Muscle layer of duodenum (tissue), 2 donors: Measurements from ENCODE around the gene TBC1D22A.

Source experiments
- H3K27ac ChIP-seq: one replicate; pipeline ENCODE4 v1.7.0; 2013; ENCODE audit warnings: mild to moderate bottlenecking, low read length
- H3K27me3 ChIP-seq: one replicate; pipeline ENCODE4 v1.7.0; 2013; ENCODE audit warnings: low read depth, mild to moderate bottlenecking, control low read depth, low read length
- H3K36me3 ChIP-seq, 2 donors: one replicate each; pipeline ENCODE4 v1.7.0; 2013; ENCODE audit warnings: low read length in 2 of 2, control low read depth in 1 of 2, mild to moderate bottlenecking in 1 of 2; ENCODE audit not compliant: insufficient read depth in 2 of 2, control insufficient read depth in 1 of 2
- H3K4me1 ChIP-seq, 2 donors: one replicate each; pipeline ENCODE4 v1.7.0; 2013; ENCODE audit warnings: low read length in 2 of 2, mild to moderate bottlenecking in 2 of 2, control low read depth in 1 of 2, moderate library complexity in 1 of 2; ENCODE audit not compliant: insufficient read depth in 2 of 2, control insufficient read depth in 1 of 2
- H3K4me3 ChIP-seq, 2 donors: one replicate each; pipeline ENCODE4 v1.7.0; 2013; ENCODE audit warnings: low read length in 2 of 2, low read depth in 1 of 2, mild to moderate bottlenecking in 1 of 2
- H3K9me3 ChIP-seq, 2 donors: one replicate each; pipeline ENCODE4 v1.7.0; 2013; ENCODE audit warnings: low read length in 2 of 2, control low read depth in 1 of 2, mild to moderate bottlenecking in 1 of 2; ENCODE audit not compliant: control insufficient read depth in 1 of 2
- donor health status: healthy.

TBC1D22A gene

GRCh38 chr22:47120399-47120798, 357.9 kb downstream of the TBC1D22A start:
- H3K4me1 ChIP-seq: no peaks in the 10 kb centered on the region
- H3K4me3 ChIP-seq: no peak overlapping the region

GRCh38 chr22:47121791-47122190, 359.3 kb downstream of the TBC1D22A start:
- no peaks in the 10 kb centered on the region for H3K36me3 ChIP-seq
- H3K4me3 ChIP-seq: no peak overlapping the region
- H3K27ac ChIP-seq: no peak overlapping the region

More at GRCh38 chr22:47120399-47120798, 357.9 kb downstream of the TBC1D22A start:
- no peak overlapping the region for H3K27ac ChIP-seq
- H3K36me3 ChIP-seq: no peaks in the 10 kb centered on the region
- no peaks in the 10 kb centered on the region for H3K27me3 ChIP-seq
- H3K9me3 ChIP-seq: no peaks in the 10 kb centered on the region

GRCh38 chr22:47122441-47123000, 360.1 kb downstream of the TBC1D22A start:
- Histone ChIP-seq H3K27me3 (no peaks in the 10 kb centered on the region), H3K9me3 (no peaks in the 10 kb centered on the region), H3K4me1 (no peaks in the 10 kb centered on the region), H3K36me3 (no peaks in the 10 kb centered on the region), H3K27ac (no peak overlapping the region), H3K4me3 (no peak overlapping the region)

More at GRCh38 chr22:47121791-47122190, 359.3 kb downstream of the TBC1D22A start:
- no peaks in the 10 kb centered on the region for H3K9me3 ChIP-seq
- no peaks in the 10 kb centered on the region for H3K4me1 ChIP-seq
- H3K27me3 ChIP-seq: no peaks in the 10 kb centered on the region

- no peak overlapping the region for H3K27ac ChIP-seq
- no peaks in the 10 kb centered on the region for H3K9me3 ChIP-seq
- no peaks in the 10 kb centered on the region for H3K4me1 ChIP-seq
- no peaks in the 10 kb centered on the region for H3K27me3 ChIP-seq
- no peak overlapping the region for H3K4me3 ChIP-seq
- H3K36me3 ChIP-seq: no peaks in the 10 kb centered on the region
Observed at GRCh38 chr22:47123006-47123826, 360.8 kb downstream of the TBC1D22A start.

- Histone ChIP-seq H3K4me3 (no peak overlapping the region), H3K27ac (no peak overlapping the region), H3K9me3 (no peaks in the 10 kb centered on the region), H3K36me3 (no peaks in the 10 kb centered on the region), H3K27me3 (no peaks in the 10 kb centered on the region), H3K4me1 (no peaks in the 10 kb centered on the region)
Observed at GRCh38 chr22:47123827-47124442, 361.5 kb downstream of the TBC1D22A start.

GRCh38 chr22:47124451-47124881, 362.0 kb downstream of the TBC1D22A start:
- Histone ChIP-seq H3K9me3 (no peaks in the 10 kb centered on the region), H3K27me3 (no peaks in the 10 kb centered on the region), H3K27ac (no peak overlapping the region), H3K4me1 (no peaks in the 10 kb centered on the region), H3K4me3 (no peak overlapping the region), H3K36me3 (no peaks in the 10 kb centered on the region)

GRCh38 chr22:47124961-47125360, 362.5 kb downstream of the TBC1D22A start:
- H3K9me3 ChIP-seq: no peaks in the 10 kb centered on the region
- H3K4me3 ChIP-seq: no peak overlapping the region
- no peaks in the 10 kb centered on the region for H3K27me3 ChIP-seq
- no peaks in the 10 kb centered on the region for H3K36me3 ChIP-seq
- no peak overlapping the region for H3K27ac ChIP-seq
- H3K4me1 ChIP-seq: no peaks in the 10 kb centered on the region

- Histone ChIP-seq H3K27me3 (no peaks in the 10 kb centered on the region), H3K4me3 (no peak overlapping the region), H3K36me3 (no peaks in the 10 kb centered on the region), H3K4me1 (no peaks in the 10 kb centered on the region), H3K27ac (no peak overlapping the region), H3K9me3 (no peaks in the 10 kb centered on the region)
Observed at GRCh38 chr22:47125603-47126002, 363.2 kb downstream of the TBC1D22A start.

GRCh38 chr22:47126344-47126811, 363.9 kb downstream of the TBC1D22A start:
- H3K27me3 ChIP-seq: no peaks in the 10 kb centered on the region
- H3K4me3 ChIP-seq: no peak overlapping the region
- H3K36me3 ChIP-seq: no peaks in the 10 kb centered on the region
- H3K9me3 ChIP-seq: no peaks in the 10 kb centered on the region
- H3K27ac ChIP-seq: no peak overlapping the region
- H3K4me1 ChIP-seq: no peaks in the 10 kb centered on the region

- H3K4me3 ChIP-seq: no peak overlapping the region
- no peaks in the 10 kb centered on the region for H3K27me3 ChIP-seq
- no peaks in the 10 kb centered on the region for H3K4me1 ChIP-seq
- no peaks in the 10 kb centered on the region for H3K9me3 ChIP-seq
- no peaks in the 10 kb centered on the region for H3K36me3 ChIP-seq
- H3K27ac ChIP-seq: no peak overlapping the region
Observed at GRCh38 chr22:47127441-47127871, 365.0 kb downstream of the TBC1D22A start.

GRCh38 chr22:47128216-47128615, 365.8 kb downstream of the TBC1D22A start:
- Histone ChIP-seq H3K4me1 (no peaks in the 10 kb centered on the region), H3K27ac (no peak overlapping the region), H3K36me3 (no peaks in the 10 kb centered on the region), H3K4me3 (no peak overlapping the region), H3K9me3 (no peaks in the 10 kb centered on the region), H3K27me3 (no peaks in the 10 kb centered on the region)
